ENCODE data around the gene RPL11.
"Not testable (repeated sequence)": the region's sequence is repeated elsewhere in the genome, so short reads cannot be mapped to it uniquely, and the experiment has no call there.

Gene RPL11

DNA sequence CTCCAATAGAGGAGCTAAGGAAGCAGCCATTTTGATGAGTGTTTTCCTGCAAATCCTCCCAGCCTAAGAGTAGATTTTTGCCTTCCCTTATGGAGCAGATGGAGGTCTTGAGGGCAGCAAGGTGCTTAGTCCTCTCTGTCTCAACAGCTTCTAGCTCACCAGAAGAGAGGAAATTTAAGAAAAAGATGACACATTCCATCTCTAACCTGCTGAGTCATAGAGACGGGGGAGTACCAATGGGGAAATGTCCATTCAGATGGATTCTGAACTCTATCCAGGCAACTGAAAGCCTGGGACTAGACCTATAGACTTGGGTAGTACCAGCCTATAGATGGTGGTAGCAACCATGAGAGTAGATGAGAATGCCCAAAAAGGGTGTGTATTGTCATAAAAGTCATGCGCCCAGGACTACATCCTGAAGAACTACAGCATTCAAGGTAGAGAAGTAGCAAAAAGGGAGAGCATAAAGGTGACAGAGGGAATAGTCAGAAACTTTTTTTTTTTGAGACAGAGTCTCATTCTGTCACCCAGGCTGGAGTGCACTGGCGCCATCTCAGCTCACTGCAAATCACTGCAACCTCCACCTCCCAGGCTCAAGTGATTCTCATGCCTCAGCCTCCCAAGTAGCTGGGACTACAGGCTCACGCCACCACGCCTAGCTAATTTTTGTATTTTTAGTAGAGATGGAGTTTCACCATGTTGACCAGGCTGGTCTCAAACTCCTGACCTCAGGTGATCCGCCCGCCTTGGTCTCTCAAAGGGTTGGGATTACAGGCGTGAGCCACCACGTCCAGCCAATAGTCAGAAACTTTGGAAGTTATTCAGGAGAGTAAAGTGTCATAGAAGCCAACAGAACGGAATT, 41.0 kb downstream of the RPL11 start:
- Histone ChIP-seq H3K9me3 (ENCODE audit: control insufficient read depth, low read length) (no peaks in the 10 kb centered on the region), H3K4me3 (ENCODE audit: insufficient read depth in 1 of 2, low read depth in 1 of 2, low read length in 2 of 2) (no peak overlapping the region), H2AK5ac (ENCODE audit: low read length, severe bottlenecking) (no peak overlapping the region), H3K4me2 (ENCODE audit: low read length, poor library complexity, severe bottlenecking) (no peak overlapping the region), H2AFZ (ENCODE audit: low read depth, low read length) (no peak overlapping the region), H2BK15ac (ENCODE audit: low read depth, poor library complexity, severe bottlenecking) (no peak overlapping the region), H4K91ac (ENCODE audit: low read length) (no peak overlapping the region), H3K14ac (ENCODE audit: low read length in 2 of 2) (no peak overlapping the region), H3K4me1 (ENCODE audit: control insufficient read depth, insufficient read depth, low read depth, low read length) (peaks cover 8% of the 10 kb centered on the region), H3K27me3 (ENCODE audit: control insufficient read depth in 1 of 2, insufficient read depth in 1 of 2, low read length in 2 of 2) (no peaks in the 10 kb centered on the region), H3K36me3 (ENCODE audit: control insufficient read depth in 1 of 2, insufficient read depth in 2 of 2, low read depth in 1 of 2, low read length in 2 of 2) (peaks cover 7 to 12% of the 10 kb centered on the region in 2 experiments), H3K9ac (ENCODE audit: low read length) (no peak overlapping the region), H3K23ac (ENCODE audit: low read length in 2 of 2) (no peak overlapping the region), H3K79me1 (replicated peaks; ENCODE audit: low read length, poor library complexity, severe bottlenecking) (peaks cover 13% of the 10 kb centered on the region), H3K27ac (ENCODE audit: low read length, poor library complexity, severe bottlenecking) (no peak overlapping the region), H2BK12ac (ENCODE audit: low read length in 2 of 2) (no peak overlapping the region), H2BK5ac (ENCODE audit: low read depth, low read length, poor library complexity, severe bottlenecking) (no peak overlapping the region), H3K18ac (ENCODE audit: low read depth in 1 of 2, low read length in 2 of 2) (no peak overlapping the region), H4K8ac (ENCODE audit: low read length) (no peak overlapping the region), H3K4ac (ENCODE audit: low read depth in 1 of 2, low read length in 2 of 2) (no peak overlapping the region), H2BK120ac (ENCODE audit: low read depth, low read length) (no peak overlapping the region)
- no peak for DNase-seq
- WGBS, result 94% methylated on average over 10 of the region's 10 CpGs

DNA sequence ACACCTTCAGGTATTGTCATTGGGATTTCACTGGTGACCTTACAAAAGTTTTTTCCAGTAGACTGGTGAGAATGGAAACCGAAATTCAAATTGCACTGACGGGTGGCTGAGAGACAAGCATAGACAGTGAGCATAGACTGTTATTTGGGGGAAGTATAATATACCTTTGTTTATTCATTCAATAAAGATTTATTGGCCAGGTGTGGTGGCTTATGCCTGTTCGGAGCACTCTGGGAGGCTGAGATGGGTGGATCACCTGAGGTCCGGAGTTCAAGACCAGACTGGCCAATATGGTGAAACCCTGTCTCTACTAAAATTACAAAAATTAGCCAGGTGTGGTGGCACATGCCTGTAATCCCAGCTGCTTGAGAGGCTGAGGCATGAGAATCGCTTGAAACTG, 41.7 kb downstream of the RPL11 start:
- not testable (repeated sequence) for H3K14ac ChIP-seq (ENCODE audit: low read length in 2 of 2); H3K23ac ChIP-seq (ENCODE audit: low read length in 2 of 2); H2BK120ac ChIP-seq (ENCODE audit: low read depth, low read length); H2BK15ac ChIP-seq (ENCODE audit: low read depth, poor library complexity, severe bottlenecking); H2AFZ ChIP-seq (ENCODE audit: low read depth, low read length); H3K4me2 ChIP-seq (ENCODE audit: low read length, poor library complexity, severe bottlenecking); H3K27me3 ChIP-seq (ENCODE audit: control insufficient read depth in 1 of 2, insufficient read depth in 1 of 2, low read length in 2 of 2); H2BK12ac ChIP-seq (ENCODE audit: low read length in 2 of 2); H3K9me3 ChIP-seq (ENCODE audit: control insufficient read depth, low read length); H3K4ac ChIP-seq (ENCODE audit: low read depth in 1 of 2, low read length in 2 of 2); H3K27ac ChIP-seq (ENCODE audit: low read length, poor library complexity, severe bottlenecking); H3K4me3 ChIP-seq (ENCODE audit: insufficient read depth in 1 of 2, low read depth in 1 of 2, low read length in 2 of 2); H2BK5ac ChIP-seq (ENCODE audit: low read depth, low read length, poor library complexity, severe bottlenecking); H3K9ac ChIP-seq (ENCODE audit: low read length); H3K18ac ChIP-seq (ENCODE audit: low read depth in 1 of 2, low read length in 2 of 2); H4K8ac ChIP-seq (ENCODE audit: low read length); H3K4me1 ChIP-seq (ENCODE audit: control insufficient read depth, insufficient read depth, low read depth, low read length); H2AK5ac ChIP-seq (ENCODE audit: low read length, severe bottlenecking); DNase-seq; H4K91ac ChIP-seq (ENCODE audit: low read length)
- H3K36me3 ChIP-seq (ENCODE audit: control insufficient read depth in 1 of 2, insufficient read depth in 2 of 2, low read depth in 1 of 2, low read length in 2 of 2), result peaks cover 7 to 12% of the 10 kb centered on the region in 2 experiments
- H3K79me1 ChIP-seq (replicated peaks; ENCODE audit: low read length, poor library complexity, severe bottlenecking), result peaks cover 13% of the 10 kb centered on the region
- WGBS, result 99% methylated on average over 5 of the region's 5 CpGs

DNA sequence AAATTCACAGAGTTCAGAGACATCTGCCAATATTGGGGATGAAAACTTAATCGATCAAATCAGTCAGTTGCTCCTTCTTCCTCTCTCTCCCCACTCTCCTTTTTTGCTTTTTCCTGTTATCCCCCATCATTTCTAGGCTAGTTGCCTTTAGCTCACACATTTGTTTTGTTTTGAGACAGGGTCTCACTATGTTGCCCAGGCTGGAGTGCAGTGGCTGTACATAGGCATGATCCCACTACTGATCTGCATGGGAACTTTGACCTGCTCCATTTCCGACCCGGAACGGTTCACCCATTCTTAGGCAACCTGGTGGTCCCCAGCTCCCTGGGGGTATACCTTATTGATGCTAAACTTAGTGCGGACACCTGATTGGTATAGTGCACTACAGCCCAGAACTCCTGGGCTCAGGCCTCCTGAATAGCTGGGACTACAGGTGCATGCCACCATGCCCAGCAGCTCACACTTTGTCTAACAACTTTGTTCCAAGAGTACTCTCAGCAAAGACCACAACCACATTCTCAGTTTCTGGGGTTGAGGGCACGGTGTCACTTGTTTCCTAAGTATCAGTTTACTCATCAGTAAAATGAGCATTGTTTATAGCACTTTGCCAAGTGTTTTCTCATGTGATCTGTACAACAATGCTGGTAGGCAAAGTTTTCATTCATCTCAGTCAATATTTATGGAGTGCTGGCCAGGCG, 45.0 kb downstream of the RPL11 start:
- H3K79me1 ChIP-seq (replicated peaks; ENCODE audit: low read length, poor library complexity, severe bottlenecking), result peaks cover 15% of the 10 kb centered on the region
- no peak overlapping the region for H3K4me2 ChIP-seq (ENCODE audit: low read length, poor library complexity, severe bottlenecking)
- H3K9me3 ChIP-seq (ENCODE audit: control insufficient read depth, low read length), result no peaks in the 10 kb centered on the region
- peaks cover 2% of the 10 kb centered on the region for H3K4me1 ChIP-seq (ENCODE audit: control insufficient read depth, insufficient read depth, low read depth, low read length)
- no peak overlapping the region for H3K9ac ChIP-seq (ENCODE audit: low read length)
- H3K18ac ChIP-seq (ENCODE audit: low read depth in 1 of 2, low read length in 2 of 2), result no peak overlapping the region
- no peak overlapping the region for H3K4ac ChIP-seq (ENCODE audit: low read depth in 1 of 2, low read length in 2 of 2)
- no peak overlapping the region for H2BK12ac ChIP-seq (ENCODE audit: low read length in 2 of 2)
- no peak overlapping the region for H2BK120ac ChIP-seq (ENCODE audit: low read depth, low read length)
- H3K14ac ChIP-seq (ENCODE audit: low read length in 2 of 2), result no peak overlapping the region
- H3K27ac ChIP-seq (ENCODE audit: low read length, poor library complexity, severe bottlenecking), result no peak overlapping the region
- no peak overlapping the region for H4K91ac ChIP-seq (ENCODE audit: low read length)
- no peak overlapping the region for H2BK15ac ChIP-seq (ENCODE audit: low read depth, poor library complexity, severe bottlenecking)
- 92% methylated on average over 7 of the region's 7 CpGs for whole genome bisulfite sequencing
- no peak overlapping the region for H2BK5ac ChIP-seq (ENCODE audit: low read depth, low read length, poor library complexity, severe bottlenecking)
- no peak overlapping the region for H4K8ac ChIP-seq (ENCODE audit: low read length)
- H3K23ac ChIP-seq (ENCODE audit: low read length in 2 of 2), result no peak overlapping the region
- H2AFZ ChIP-seq (ENCODE audit: low read depth, low read length), result no peak overlapping the region
- no peak for DNase-seq
- H3K4me3 ChIP-seq (ENCODE audit: insufficient read depth in 1 of 2, low read depth in 1 of 2, low read length in 2 of 2), result no peak overlapping the region
- H2AK5ac ChIP-seq (ENCODE audit: low read length, severe bottlenecking), result no peak overlapping the region
- peaks cover 3 to 12% of the 10 kb centered on the region in 2 experiments for H3K36me3 ChIP-seq (ENCODE audit: control insufficient read depth in 1 of 2, insufficient read depth in 2 of 2, low read depth in 1 of 2, low read length in 2 of 2)
- H3K27me3 ChIP-seq (ENCODE audit: control insufficient read depth in 1 of 2, insufficient read depth in 1 of 2, low read length in 2 of 2), result no peaks in the 10 kb centered on the region

- Histone ChIP-seq H3K18ac (ENCODE audit: low read depth in 1 of 2, low read length in 2 of 2) (no peak overlapping the region), H3K23ac (ENCODE audit: low read length in 2 of 2) (no peak overlapping the region), H3K4me2 (ENCODE audit: low read length, poor library complexity, severe bottlenecking) (no peak overlapping the region), H3K36me3 (ENCODE audit: control insufficient read depth in 1 of 2, insufficient read depth in 2 of 2, low read depth in 1 of 2, low read length in 2 of 2) (peaks cover 8 to 10% of the 10 kb centered on the region in 2 experiments), H3K9me3 (ENCODE audit: control insufficient read depth, low read length) (no peaks in the 10 kb centered on the region), H3K27ac (ENCODE audit: low read length, poor library complexity, severe bottlenecking) (no peak overlapping the region), H3K27me3 (ENCODE audit: control insufficient read depth in 1 of 2, insufficient read depth in 1 of 2, low read length in 2 of 2) (no peaks in the 10 kb centered on the region), H2BK5ac (ENCODE audit: low read depth, low read length, poor library complexity, severe bottlenecking) (no peak overlapping the region), H3K79me1 (replicated peaks; ENCODE audit: low read length, poor library complexity, severe bottlenecking) (peaks cover 9% of the 10 kb centered on the region), H3K4me1 (ENCODE audit: control insufficient read depth, insufficient read depth, low read depth, low read length) (no peaks in the 10 kb centered on the region), H2BK15ac (ENCODE audit: low read depth, poor library complexity, severe bottlenecking) (no peak overlapping the region), H3K4ac (ENCODE audit: low read depth in 1 of 2, low read length in 2 of 2) (no peak overlapping the region), H3K14ac (ENCODE audit: low read length in 2 of 2) (no peak overlapping the region), H4K8ac (ENCODE audit: low read length) (no peak overlapping the region), H2BK12ac (ENCODE audit: low read length in 2 of 2) (no peak overlapping the region), H3K4me3 (ENCODE audit: insufficient read depth in 1 of 2, low read depth in 1 of 2, low read length in 2 of 2) (no peak overlapping the region), H4K91ac (ENCODE audit: low read length) (no peak overlapping the region), H2BK120ac (ENCODE audit: low read depth, low read length) (no peak overlapping the region), H2AFZ (ENCODE audit: low read depth, low read length) (no peak overlapping the region), H2AK5ac (ENCODE audit: low read length, severe bottlenecking) (no peak overlapping the region), H3K9ac (ENCODE audit: low read length) (no peak overlapping the region)
- WGBS, result 88% methylated on average over 2 of the region's 5 CpGs
- no peak for DNase-seq
Observed at GRCh38 chr1:23741609-23742008, 50.0 kb downstream of the RPL11 start.
